ENCODE measurements around the gene AKR1C1.
A peak's percentile ranks its signal among the peaks of the same experiment; 100 is the strongest.
"Not testable (repeated sequence)": the region's sequence is repeated elsewhere in the genome, so short reads cannot be mapped to it uniquely, and the experiment has no call there.

Gene AKR1C1

DNA sequence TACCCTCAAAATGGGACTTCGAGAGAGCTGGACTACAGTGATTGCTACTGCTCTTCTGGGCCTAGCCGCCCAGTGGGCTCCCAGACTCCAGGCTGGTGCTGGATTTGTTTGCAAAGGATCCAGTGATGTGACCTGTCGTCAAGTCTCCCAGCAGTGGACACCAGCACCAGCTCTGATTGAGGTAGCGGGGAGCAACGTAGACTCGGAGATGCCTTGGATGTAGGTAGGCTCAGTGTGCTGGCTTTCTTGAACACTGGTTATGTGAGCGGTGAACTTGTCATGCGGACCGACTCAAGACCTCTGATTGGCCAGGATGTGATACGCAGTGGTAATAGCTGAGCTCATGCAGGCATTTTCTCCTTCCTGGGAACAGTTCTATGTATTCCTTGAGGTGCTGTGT is 21.0 kb downstream of the AKR1C1 start:
- DNase-seq, result no peak

DNA sequence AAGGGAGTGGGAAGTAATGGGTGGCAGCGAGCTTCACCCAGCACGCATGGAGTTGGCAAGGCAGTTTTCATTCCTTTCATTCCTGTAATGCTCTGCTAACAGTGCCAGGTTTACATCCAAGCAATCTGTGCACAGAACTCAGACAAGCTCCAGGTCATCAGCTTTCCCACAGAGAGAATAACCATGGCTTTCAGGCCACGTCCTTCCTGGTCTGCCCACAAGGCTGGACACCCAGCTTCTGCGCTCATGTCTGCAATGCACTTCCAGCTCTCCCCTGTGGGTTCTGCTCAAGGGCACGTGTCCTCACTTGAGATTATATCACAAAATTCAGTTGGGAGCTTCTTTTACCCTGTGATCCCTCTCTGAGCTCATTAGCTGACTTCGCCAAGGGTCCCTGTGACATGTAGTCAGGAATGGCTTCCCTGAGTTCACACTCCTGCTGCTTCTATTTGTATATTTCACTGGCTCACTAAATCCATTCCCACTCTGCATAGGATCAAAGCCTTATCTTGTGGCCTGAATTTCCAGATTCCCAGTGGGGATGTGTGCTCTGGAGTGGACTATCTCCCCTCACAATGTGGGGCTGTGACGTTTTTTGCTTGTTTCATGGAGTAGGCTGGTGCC is 21.9 kb downstream of the AKR1C1 start:
- DNase-seq, result no peak

DNA sequence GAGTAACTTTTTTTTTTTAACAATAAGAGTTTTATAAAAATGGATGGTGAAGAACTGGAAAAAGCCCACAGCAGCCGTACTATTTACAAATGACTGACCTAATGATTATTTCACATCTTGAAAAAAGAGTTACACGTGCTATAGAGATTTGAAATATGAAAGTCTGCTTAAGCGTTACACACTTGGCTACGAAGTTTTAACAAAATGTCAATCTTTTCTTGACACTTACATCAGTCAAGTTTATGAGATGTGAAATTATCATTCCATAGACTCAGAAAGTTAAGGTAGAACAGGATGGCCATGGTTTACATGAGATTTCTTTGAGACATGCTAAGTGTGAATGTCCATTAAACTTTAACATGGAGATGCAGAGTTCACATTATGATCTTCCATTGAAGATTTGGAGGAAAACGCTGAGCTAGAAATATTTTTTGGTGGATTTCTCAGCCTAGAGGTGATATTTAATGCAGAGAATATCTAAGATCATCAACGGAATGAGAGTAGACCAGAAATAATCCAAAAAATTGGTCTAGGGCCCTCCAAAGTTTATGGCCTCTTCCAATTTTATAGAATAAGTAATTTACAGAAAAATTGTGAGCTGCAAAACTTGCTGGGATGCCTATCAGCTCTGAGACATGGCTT is 24.9 kb downstream of the AKR1C1 start:
- not testable (repeated sequence) for DNase-seq

DNA sequence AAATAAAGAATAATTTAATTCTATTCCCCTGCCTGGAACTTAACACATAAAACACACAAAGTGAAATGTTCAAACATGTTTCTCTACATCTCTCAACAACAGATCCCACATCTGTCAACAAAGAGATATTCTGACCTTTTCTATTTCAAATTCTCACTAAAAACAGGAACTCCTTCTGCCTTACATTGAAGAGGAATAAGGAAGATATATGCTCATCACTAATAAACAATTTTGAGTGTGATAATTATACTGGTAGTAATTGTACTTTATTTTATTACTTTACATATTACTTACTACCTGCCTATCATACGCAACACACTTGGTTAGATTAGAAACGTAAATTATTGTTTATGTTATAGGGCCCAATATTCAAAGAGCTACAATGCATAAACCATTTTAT is 27.0 kb downstream of the AKR1C1 start:
- no peak for DNase-seq

DNA sequence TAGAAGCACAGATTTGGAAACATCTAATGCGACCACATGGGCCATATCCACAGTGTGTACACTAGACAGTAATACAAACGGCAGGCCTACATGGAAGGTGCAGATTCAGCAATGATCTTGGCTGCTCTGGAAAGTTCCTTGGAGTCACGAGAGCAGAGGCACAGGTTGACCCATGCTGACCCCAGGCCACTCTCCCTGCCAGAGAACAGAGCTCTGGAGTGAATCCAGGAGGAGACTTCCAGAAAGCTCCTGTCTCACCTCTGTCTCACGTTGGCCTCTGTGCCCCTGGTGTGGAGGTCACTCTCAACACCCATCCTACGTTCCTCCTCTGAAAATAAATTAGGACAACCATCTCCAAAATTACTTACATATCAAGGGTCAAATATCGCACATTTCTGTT is 28.2 kb downstream of the AKR1C1 start:
- not testable (repeated sequence) for DNase-seq

- not testable (repeated sequence) for DNase-seq
Measured at GRCh38 chr10:4992564-4992963, 29.3 kb downstream of the AKR1C1 start.

- not testable (repeated sequence) for DNase-seq
Measured at GRCh38 chr10:4994260-4994659, 31.0 kb downstream of the AKR1C1 start.

GRCh38 chr10:4998671-4999070 is 35.5 kb downstream of the AKR1C1 start:
- DNase-seq, result no peak

DNA sequence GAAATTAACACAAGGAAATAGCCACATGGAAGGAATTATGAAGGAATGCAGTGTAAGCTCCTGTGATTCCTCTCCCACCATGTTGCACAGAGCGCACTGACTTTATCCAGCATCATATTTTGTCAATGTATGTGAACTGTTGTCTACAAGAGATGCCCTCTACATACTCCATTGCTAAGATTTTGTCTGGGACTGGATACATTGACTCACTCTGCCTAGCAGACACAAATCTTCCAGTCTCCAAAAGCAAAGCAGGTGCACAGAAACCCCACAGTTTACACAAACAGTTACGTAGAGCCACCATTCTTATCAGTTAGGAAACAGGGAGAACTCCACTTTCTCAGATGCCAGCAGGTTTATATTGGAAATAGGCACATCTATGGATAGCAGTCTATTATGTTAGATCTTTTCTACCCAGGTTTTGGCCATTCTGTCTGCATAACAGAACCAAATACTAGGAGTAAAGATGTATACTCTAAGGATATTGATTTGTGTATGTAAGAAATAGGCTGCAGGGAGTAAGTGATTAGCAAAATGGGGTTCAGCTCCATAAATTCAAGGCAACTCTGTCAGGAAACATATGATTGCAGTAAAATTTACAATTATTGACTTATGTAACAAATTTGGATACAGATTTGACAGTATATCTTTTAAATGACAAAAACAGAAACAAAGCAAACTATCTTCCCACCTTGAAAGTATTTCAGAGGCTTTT is 39.0 kb downstream of the AKR1C1 start:
- no peak for DNase-seq

GRCh38 chr10:5003127-5004029 is 40.2 kb downstream of the AKR1C1 start, which contains the start of gene AKR1C2:
Gene AKR1C2 (minus strand): TSS chr10:5003857. CDS start chr10:5003835, 22 bp downstream.
- peak; percentile 52 for DNase-seq

DNA sequence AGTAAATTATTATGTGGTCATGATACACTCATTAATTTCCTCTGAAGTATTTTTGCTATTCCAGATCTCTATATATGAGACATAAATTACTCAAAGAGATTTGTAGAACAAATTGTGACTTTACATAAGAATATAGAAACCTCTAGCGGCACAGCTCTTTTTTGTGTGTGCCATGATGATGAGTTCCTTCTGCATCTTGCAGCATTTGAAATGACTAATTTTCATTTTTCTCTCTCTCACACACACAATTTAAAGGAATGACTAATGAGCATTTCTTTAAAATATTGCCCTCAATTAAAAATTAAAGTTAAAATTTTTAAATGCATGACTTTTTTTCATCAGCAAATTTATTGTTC is 40.8 kb downstream of the AKR1C1 start:
- DNase-seq, result not testable (repeated sequence)

- DNase-seq, result not testable (repeated sequence)
Measured at GRCh38 chr10:5004501-5004900, 41.3 kb downstream of the AKR1C1 start.

- DNase-seq, result not testable (repeated sequence)
Measured at GRCh38 chr10:5008857-5009548, 45.8 kb downstream of the AKR1C1 start.

- not testable (repeated sequence) for DNase-seq
Measured at GRCh38 chr10:5010043-5010442, 46.8 kb downstream of the AKR1C1 start.

DNA sequence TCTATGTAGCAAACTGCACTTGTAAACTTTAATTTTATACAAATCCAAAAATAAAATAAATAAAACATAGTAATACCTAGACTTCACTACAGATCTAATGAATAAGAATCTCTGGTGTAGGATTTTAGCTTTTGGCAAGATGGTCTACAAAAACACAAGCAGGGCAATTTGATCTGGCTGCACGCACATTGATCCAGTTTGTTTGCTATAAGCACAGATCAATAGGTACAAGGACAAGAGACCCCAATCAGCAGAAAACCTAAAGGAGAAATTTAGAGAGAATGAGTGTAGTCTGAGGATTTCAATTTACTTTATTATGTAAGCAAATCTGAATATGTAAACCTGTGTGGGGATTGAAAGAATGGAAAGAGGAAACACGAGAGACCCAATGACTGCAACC is 48.2 kb downstream of the AKR1C1 start:
- not testable (repeated sequence) for DNase-seq

GRCh38 chr10:5012595-5012994 is 49.4 kb downstream of the AKR1C1 start:
- DNase-seq, result no peak

DNA sequence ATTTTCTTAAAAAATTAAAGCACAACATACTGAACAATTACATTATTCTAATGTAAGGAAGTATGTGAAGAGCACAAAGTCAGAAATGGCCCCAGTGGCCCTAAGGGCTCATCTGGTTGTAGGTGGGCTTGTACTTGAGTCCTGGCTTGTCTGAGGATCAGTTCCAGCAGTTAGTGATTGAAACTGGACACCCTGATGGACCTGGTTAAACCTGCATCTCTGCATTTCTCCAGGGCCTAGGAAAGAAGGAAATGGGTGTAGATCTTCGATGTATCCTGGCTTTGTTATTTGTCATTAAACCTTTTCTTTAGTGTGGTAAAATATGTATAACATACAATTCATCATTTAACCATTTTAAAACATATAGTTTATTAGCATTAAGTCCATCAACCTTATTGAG is 50.2 kb downstream of the AKR1C1 start:
- no peak for DNase-seq

- not testable (repeated sequence) for DNase-seq
Measured at GRCh38 chr10:5014200-5014910, 51.1 kb downstream of the AKR1C1 start.

GRCh38 chr10:5014936-5015335 is 51.7 kb downstream of the AKR1C1 start:
- DNase-seq, result no peak

DNA sequence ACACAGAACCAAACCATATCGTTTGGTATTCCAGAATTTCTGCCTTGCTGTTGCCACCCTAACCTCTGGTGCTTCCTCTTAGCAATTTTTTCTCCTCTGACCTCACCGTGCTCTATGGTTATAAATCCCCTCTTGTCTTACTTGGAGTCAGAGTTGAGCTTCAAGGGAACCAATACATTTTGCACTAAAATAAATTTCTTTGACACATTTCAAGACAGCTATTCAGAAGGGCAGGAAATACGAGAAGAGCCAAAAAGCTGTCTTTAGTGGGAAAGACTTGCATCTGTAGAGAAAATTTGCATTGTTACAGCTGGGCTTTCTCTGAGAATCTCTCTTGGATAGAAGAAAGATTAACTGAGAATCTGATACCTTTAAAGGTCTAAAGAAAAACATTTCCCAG is 54.9 kb downstream of the AKR1C1 start:
- peak; percentile 13 for DNase-seq

- DNase-seq, result not testable (repeated sequence)
Measured at GRCh38 chr10:5018671-5019277, 55.6 kb downstream of the AKR1C1 start.

Measured in eye (tissue), 1 donor.